Common myeloid progenitor, CD34-positive (primary cell): ENCODE results near the gene NOD1.

Experiments used
- CTCF ChIA-PET: fragments of 350-600 bp; sonication (Branson Sonifier 250); formaldehyde crosslinking; loops from one replicate; lab custom pipeline; 2021; ENCODE audit warnings: antibody characterized with exemption; lab: Charles Lee
- POLR2A ChIA-PET: fragments of 350-600 bp; sonication (Branson Sonifier 250); formaldehyde crosslinking; loops from one replicate; lab custom pipeline; 2021; ENCODE audit warnings: antibody characterized with exemption; lab: Charles Lee
- DNase-seq, 3 donors: peaks; one replicate each; pipeline versions ENCODE4 v3.0.0 to v3.0.0-alpha.2; 2013
- H3K27ac ChIP-seq, 2 experiments: 1 replicate in 1 of 2; 2 replicates in 1 of 2; pipeline ENCODE4 v1.7.0; 2013; ENCODE audit warnings: inconsistent platforms in 2 of 2, low read length in 2 of 2, mild to moderate bottlenecking in 2 of 2, low read depth in 1 of 2, moderate library complexity in 1 of 2; ENCODE audit not compliant: severe bottlenecking in 2 of 2, insufficient read depth in 1 of 2, poor library complexity in 1 of 2
- H3K27me3 ChIP-seq, 5 experiments: replicated peaks in 2 of 5; 1 replicate in 3 of 5; 2 replicates in 2 of 5; pipeline versions ENCODE4 v1.6.1 to v1.7.0; 2013; ENCODE audit warnings: low read length in 4 of 5, mild to moderate bottlenecking in 2 of 5, moderate library complexity in 2 of 5, inconsistent platforms in 1 of 5; ENCODE audit not compliant: insufficient read depth in 5 of 5, control insufficient read depth in 4 of 5
- H3K36me3 ChIP-seq, 4 experiments: 1 replicate in 2 of 4; 2 replicates in 2 of 4; pipeline versions ENCODE4 v1.6.1 to v1.7.0; 2013; ENCODE audit warnings: low read length in 3 of 4, control low read depth in 1 of 4, mild to moderate bottlenecking in 1 of 4; ENCODE audit not compliant: control insufficient read depth in 4 of 4, insufficient read depth in 4 of 4
- H3K4me1 ChIP-seq, 4 experiments: 1 replicate in 3 of 4; 2 replicates in 1 of 4; pipeline versions ENCODE4 v1.6.1 to v1.7.1; 2013; ENCODE audit warnings: low read length in 3 of 4, mild to moderate bottlenecking in 3 of 4, control low read depth in 1 of 4, inconsistent platforms in 1 of 4, moderate library complexity in 1 of 4; ENCODE audit not compliant: control insufficient read depth in 4 of 4, insufficient read depth in 4 of 4; ENCODE audit errors: control extremely low read depth in 1 of 4
- H3K4me3 ChIP-seq, 7 experiments: 1 replicate in 4 of 7; 2 replicates in 3 of 7; pipeline versions ENCODE4 v1.5.1 to v1.7.0; 2013; ENCODE audit warnings: mild to moderate bottlenecking in 7 of 7, low read length in 6 of 7, moderate library complexity in 6 of 7, inconsistent platforms in 2 of 7, low read depth in 2 of 7, control low read depth in 1 of 7; ENCODE audit not compliant: insufficient read depth in 4 of 7, control insufficient read depth in 1 of 7; ENCODE audit errors: extremely low read depth in 1 of 7
- H3K9me3 ChIP-seq, 5 experiments: 1 replicate in 4 of 5; 2 replicates in 1 of 5; pipeline versions ENCODE4 v1.6.1 to v1.7.1; 2013; ENCODE audit warnings: low read length in 4 of 5, mild to moderate bottlenecking in 2 of 5, inconsistent platforms in 1 of 5, low read depth in 1 of 5, moderate library complexity in 1 of 5; ENCODE audit not compliant: control insufficient read depth in 4 of 5, insufficient read depth in 2 of 5; ENCODE audit errors: control extremely low read depth in 1 of 5
- WGBS: methylation state at CpG from one replicate; pipeline ENCODE4 v1.1.5; 2013; ENCODE audit not compliant: insufficient coverage; 5-methylcytosine and 5-hydroxymethylcytosine counted together

NOD1 gene

GRCh38 chr7:30406664-30407425 lies 71.7 kb downstream of the NOD1 start:
- Histone ChIP-seq H3K36me3 (peaks cover 0 to 5% (median 4%) of the 10 kb centered on the region in 4 experiments), H3K4me1 (peaks cover 0 to under 1% (median 0%) of the 10 kb centered on the region in 4 experiments), H3K9me3 (no peaks in the 10 kb centered on the region), H3K27me3 (no peaks in the 10 kb centered on the region), H3K27ac (no peak overlapping the region), H3K4me3 (no peak overlapping the region)
- 98% methylated on average over 7 of the region's 13 CpGs for WGBS
- no peak for DNase-seq
- CTCF ChIA-PET, result interaction anchor here (0.8 to 1.1 kb wide), 2 partner anchors 129 to 158 kb away, joined by 3 read pairs; no protein-coding TSS in a partner anchor
- POLR2A ChIA-PET, result no interaction called here

GRCh38 chr7:30405179-30405578 lies 73.4 kb downstream of the NOD1 start:
- H3K27ac ChIP-seq, result no peak overlapping the region
- POLR2A ChIA-PET, result no interaction called here
- no peaks in the 10 kb centered on the region for H3K27me3 ChIP-seq
- no peak overlapping the region for H3K4me3 ChIP-seq
- H3K9me3 ChIP-seq, result no peaks in the 10 kb centered on the region
- no CpG with 5 or more reads among the region's 2 CpGs for whole genome bisulfite sequencing
- DNase-seq, result no peak
- H3K4me1 ChIP-seq, result no peaks in the 10 kb centered on the region
- CTCF ChIA-PET, result interaction anchor here (0.9 kb wide), 1 partner anchor 9 kb away, joined by 3 read pairs; no protein-coding TSS in a partner anchor
- peaks cover 0 to 5% (median 4%) of the 10 kb centered on the region in 4 experiments for H3K36me3 ChIP-seq

GRCh38 chr7:30403477-30403876 lies 75.1 kb downstream of the NOD1 start:
- ChIA-PET POLR2A (no interaction called here), CTCF (interaction anchor here (1.2 kb wide), 1 partner anchor 125 kb away, joined by 3 read pairs; no protein-coding TSS in a partner anchor)
- Histone ChIP-seq H3K9me3 (no peaks in the 10 kb centered on the region), H3K27me3 (no peaks in the 10 kb centered on the region), H3K27ac (no peak overlapping the region), H3K4me3 (no peak overlapping the region), H3K4me1 (no peaks in the 10 kb centered on the region), H3K36me3 (peaks cover 0 to 5% (median 4%) of the 10 kb centered on the region in 4 experiments)
- no peak for DNase-seq
- 95% methylated on average over 3 of the region's 3 CpGs for WGBS

- no peak overlapping the region for H3K4me3 ChIP-seq
- CTCF ChIA-PET, result interaction anchor here (0.6 to 1.9 kb wide), 9 partner anchors 8 to 168 kb away, joined by 3 to 10 read pairs (median 3); no protein-coding TSS in a partner anchor
- no peaks in the 10 kb centered on the region for H3K36me3 ChIP-seq
- H3K4me1 ChIP-seq, result no peaks in the 10 kb centered on the region
- H3K27me3 ChIP-seq, result no peaks in the 10 kb centered on the region
- H3K9me3 ChIP-seq, result no peaks in the 10 kb centered on the region
- POLR2A ChIA-PET, result interaction anchor here (0.6 kb wide), 1 partner anchor 237 kb away, joined by 3 read pairs; no protein-coding TSS in a partner anchor
- no peak overlapping the region for H3K27ac ChIP-seq
- WGBS, result 64% methylated on average over 3 of the region's 7 CpGs
- DNase-seq, result peak; percentile 31 to 37 (median 36)
These were observed 82.2 kb downstream of the NOD1 start for GRCh38 chr7:30396389-30396788.

GRCh38 chr7:30395676-30396075 lies 82.9 kb downstream of the NOD1 start:
- Histone ChIP-seq H3K27ac (no peak overlapping the region), H3K36me3 (no peaks in the 10 kb centered on the region), H3K4me3 (no peak overlapping the region), H3K27me3 (no peaks in the 10 kb centered on the region), H3K9me3 (no peaks in the 10 kb centered on the region), H3K4me1 (no peaks in the 10 kb centered on the region)
- DNase-seq, result no peak
- WGBS, result 92% methylated on average over 4 of the region's 4 CpGs
- CTCF ChIA-PET, result interaction anchor here (0.9 to 1.9 kb wide), 6 partner anchors 8 to 169 kb away, joined by 3 to 10 read pairs (median 4); no protein-coding TSS in a partner anchor
- POLR2A ChIA-PET, result interaction anchor here (0.6 kb wide), 1 partner anchor 238 kb away, joined by 3 read pairs; no protein-coding TSS in a partner anchor

GRCh38 chr7:30391806-30392205 lies 86.8 kb downstream of the NOD1 start:
- 97% methylated on average over 5 of the region's 6 CpGs for WGBS
- DNase-seq, result no peak
- Histone ChIP-seq H3K4me1 (peaks cover 0 to 7% (median 1%) of the 10 kb centered on the region in 4 experiments), H3K27me3 (no peaks in the 10 kb centered on the region), H3K27ac (no peak overlapping the region), H3K4me3 (no peak overlapping the region), H3K36me3 (peaks cover 0 to 3% (median 0%) of the 10 kb centered on the region in 4 experiments), H3K9me3 (no peaks in the 10 kb centered on the region)
- CTCF ChIA-PET, result interaction anchor here (0.8 kb wide), 1 partner anchor 116 kb away, joined by 3 read pairs; no protein-coding TSS in a partner anchor
- POLR2A ChIA-PET, result no interaction called here
